ENCODE results near the gene GLIS1. TPM values are rescaled to one million over a fixed set of nuclear protein-coding genes. Genes with fewer than 3 reads are reported as not detected.

Gene GLIS1
- total RNA-seq, 1 experiment from 2014 or later, result 0.39 TPM

GRCh38 chr1:53678046-53678445 lies 60.9 kb downstream of the GLIS1 start:
- no peak overlapping the region for H2AFZ ChIP-seq (ENCODE audit: low read depth, low read length, poor library complexity, severe bottlenecking)
- CTCF ChIA-PET, result no interaction called here

More at GRCh38 chr1:53678046-53678445, 60.9 kb downstream of the GLIS1 start:
- H3K4me1 ChIP-seq (ENCODE audit: control insufficient read depth in 1 of 2, insufficient read depth in 2 of 2, low read length in 2 of 2), result peaks cover 3 to 4% of the 10 kb centered on the region in 2 experiments; a peak in 2 of 4 replicates
- H3K36me3 ChIP-seq (ENCODE audit: control insufficient read depth in 1 of 2, insufficient read depth in 2 of 2, low read length in 2 of 2), result no peaks in the 10 kb centered on the region
- ChIA-PET RAD21 (ENCODE audit: low non-redundant PET in 1 of 2, low total read pairs in 2 of 2, uncharacterized antibody in 2 of 2, unreplicated experiment in 2 of 2) (no interaction called here), POLR2A (no interaction called here)
- H3K9me3 ChIP-seq (ENCODE audit: control insufficient read depth in 1 of 2, insufficient read depth in 1 of 2, low read depth in 1 of 2, low read length in 2 of 2), result no peaks in the 10 kb centered on the region
- no TSS peak for BruUV-seq (replicated peaks)
- H3K9ac ChIP-seq (ENCODE audit: low read length), result no peak overlapping the region
- intact Hi-C loops (cut with micrococcal nuclease), result no loop called here
- DNase-seq (ENCODE audit: low read depth, low spot score) (no peak), ATAC-seq (no peak)
- H4K20me1 ChIP-seq (ENCODE audit: insufficient read depth), result no peaks in the 10 kb centered on the region
- TF ChIP-seq TCF7L2 (IDR thresholded peaks at IDR 0.05; ENCODE audit: borderline replicate concordance, extremely low read depth, insufficient read depth, insufficient read length) (no peak), ZNF274 (IDR thresholded peaks at IDR 0.05; ENCODE audit: low read depth, low read length) (no peak), FOSL1 (IDR thresholded peaks at IDR 0.05; ENCODE audit: low read depth) (no peak), CTCF (IDR thresholded peaks at IDR 0.05 in 2 of 3, conservative IDR thresholded peaks at IDR 0.05 in 1 of 3; ENCODE audit: borderline replicate concordance in 1 of 3, insufficient read depth in 1 of 3, low read depth in 2 of 3, low read length in 2 of 3) (no peak), EZH2phosphoT487 (IDR thresholded peaks at IDR 0.05; ENCODE audit: borderline replicate concordance) (no peak), SRF (IDR thresholded peaks at IDR 0.05; ENCODE audit: low read depth) (no peak), SIN3A (IDR thresholded peaks at IDR 0.05; ENCODE audit: low read depth) (no peak), YY1 (IDR thresholded peaks at IDR 0.05; ENCODE audit: extremely low read depth, insufficient replicate concordance, low read depth, low read length) (no peak), SP1 (IDR thresholded peaks at IDR 0.05; ENCODE audit: low read depth) (no peak), MAX (IDR thresholded peaks at IDR 0.05) (no peak), CEBPB (IDR thresholded peaks at IDR 0.05; ENCODE audit: low read depth) (no peak), ELF1 (IDR thresholded peaks at IDR 0.05; ENCODE audit: borderline replicate concordance, low read depth) (no peak)
- H3K27ac ChIP-seq (ENCODE audit: low read depth, low read length), result no peak overlapping the region
- H3K4me2 ChIP-seq (ENCODE audit: low read length), result no peak overlapping the region
- H3K4me3 ChIP-seq (replicated peaks in 1 of 2; ENCODE audit: low read depth in 1 of 2, low read length in 2 of 2), result no peak overlapping the region
- 0 out of 2 replicates have a peak, but pooled peaks cover 3% of the 10 kb centered on the region for H3K27me3 ChIP-seq (ENCODE audit: insufficient read depth, low read length)
- no peaks in the 10 kb centered on the region for H3K79me2 ChIP-seq (ENCODE audit: insufficient read depth, low read length)
- H3K9me2 ChIP-seq (ENCODE audit: insufficient read depth), result no peaks in the 10 kb centered on the region
